HUDEP-2 (cell line): ENCODE measurements around the gene BMPR2.

Source experiments
- DNase-seq, 76 experiments: peaks; one replicate each; lab custom pipeline; 2025; ENCODE audit not compliant: unreplicated experiment in 76 of 76; lab: John Stamatoyannopoulos, UW

The BMPR2 gene

DNA sequence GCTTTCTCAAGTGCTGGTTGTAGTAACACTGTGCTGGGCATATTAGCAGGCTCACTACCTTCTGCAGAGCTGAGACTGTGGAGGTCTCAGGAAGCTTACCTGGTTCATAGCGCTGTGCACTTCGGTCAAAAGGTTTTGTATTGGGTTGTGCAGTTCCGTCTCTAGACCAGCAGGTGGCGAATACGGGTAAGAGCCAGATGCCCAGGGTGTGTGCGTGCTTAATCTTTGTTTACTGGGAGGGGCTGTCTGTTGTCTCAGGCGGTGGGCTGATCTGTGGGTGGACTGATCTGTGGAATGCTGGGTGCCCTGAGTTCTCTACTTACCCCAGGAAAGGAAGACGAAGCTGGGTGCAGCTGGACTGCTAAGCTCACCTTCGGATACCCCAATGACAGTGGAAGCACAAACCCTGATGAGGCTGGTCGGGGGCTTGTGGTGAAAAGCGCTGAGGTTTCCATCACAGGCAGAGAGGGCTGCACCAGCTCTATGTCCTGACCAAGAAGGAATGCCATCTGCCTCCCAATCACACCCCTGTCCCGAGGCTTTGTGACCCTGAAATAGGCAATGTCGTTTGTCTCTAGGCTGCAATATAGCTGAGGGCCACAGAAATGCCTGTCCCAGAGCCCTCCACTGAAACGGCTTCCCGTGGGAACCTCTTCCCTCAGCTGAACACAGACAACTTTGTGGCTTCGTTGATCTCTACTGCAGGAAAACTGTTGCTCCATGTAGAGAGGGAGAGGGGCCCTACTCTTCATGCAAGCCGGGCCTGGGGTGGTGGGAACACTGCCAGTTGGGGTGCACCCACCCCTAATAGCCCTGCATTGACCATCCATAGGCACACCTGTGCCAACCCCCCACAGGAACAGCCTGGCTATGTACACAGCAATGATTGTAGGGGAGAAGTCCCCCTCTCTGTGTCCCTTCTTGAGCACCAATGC is 212.8 kb downstream of the BMPR2 start:
- DNase-seq = peak in 69 of 76 experiments; percentile 3 to 75 (median 44)

DNA sequence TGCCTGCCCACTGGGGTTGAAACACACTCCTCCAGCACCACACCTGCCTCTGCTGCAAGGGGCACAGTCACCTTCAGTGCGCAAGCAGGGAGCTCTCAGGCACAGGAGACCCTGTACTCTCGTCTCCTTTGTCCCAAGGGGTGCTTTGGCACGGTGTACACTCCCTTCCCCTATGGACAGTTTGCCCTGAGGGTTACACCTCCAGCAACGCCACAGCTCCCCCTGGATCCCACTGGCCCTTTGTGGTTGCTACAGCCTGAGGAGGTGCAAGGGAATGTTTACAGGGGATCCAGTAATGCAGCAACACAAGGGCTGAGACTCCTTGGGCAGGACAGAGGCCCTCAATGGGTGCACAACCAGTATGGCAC is 213.4 kb downstream of the BMPR2 start:
- DNase-seq = no peak

DNA sequence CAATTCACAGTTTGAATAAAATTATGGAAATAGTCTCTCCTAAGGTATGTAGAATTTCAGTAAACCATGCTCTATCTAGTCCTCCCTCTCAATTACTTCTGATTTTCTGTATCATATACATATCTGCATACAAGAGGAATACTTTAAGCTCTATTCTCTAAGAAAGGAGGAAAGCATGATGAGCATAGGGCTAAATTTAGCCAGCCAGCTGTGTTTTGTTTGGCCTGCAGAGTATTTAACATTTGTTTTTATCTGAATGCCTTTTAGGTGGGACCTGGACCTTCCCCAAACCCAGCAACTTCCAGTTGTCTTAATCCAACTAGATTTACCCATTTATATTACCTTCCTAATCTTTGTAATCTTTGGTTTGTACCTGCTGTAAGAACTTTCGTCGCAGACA is 216.4 kb downstream of the BMPR2 start:
- DNase-seq = no peak

DNA sequence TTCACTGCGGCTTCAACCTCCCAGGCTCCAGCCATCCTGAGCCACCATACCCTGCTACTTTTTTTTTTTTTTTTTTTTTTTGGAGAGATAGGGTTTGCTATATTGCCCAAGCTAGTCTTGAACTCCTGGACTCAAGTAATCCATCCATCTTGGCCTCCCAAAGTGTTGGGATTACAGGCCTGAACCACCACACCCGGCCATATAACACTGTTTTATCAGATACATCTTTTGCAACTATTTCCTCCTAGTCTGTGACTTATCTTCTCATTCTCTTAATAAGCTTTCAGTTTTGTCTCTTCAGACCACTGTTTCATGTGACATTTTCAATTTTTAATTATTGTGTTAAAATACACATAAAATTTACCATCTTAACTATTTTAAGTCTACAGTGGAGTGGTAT is 223.0 kb downstream of the BMPR2 start:
- no peak for DNase-seq

DNA sequence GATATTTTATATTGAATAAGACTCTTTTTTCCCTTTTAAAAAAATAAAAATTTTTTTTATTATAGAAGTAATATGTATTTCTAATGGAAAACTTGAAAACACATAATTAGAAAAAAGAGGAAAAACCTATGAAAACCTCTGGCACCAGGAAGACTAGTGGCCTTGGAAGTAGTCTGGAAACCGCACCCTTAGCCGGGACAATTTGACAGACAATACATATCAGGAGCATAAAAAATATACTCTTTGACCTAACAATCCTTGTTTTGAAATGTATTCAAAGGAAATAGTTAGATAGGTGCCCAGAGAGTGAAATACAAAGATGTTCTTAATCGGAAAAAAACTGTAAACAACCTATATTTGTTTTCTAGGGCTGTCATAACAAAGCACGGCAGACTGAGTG is 223.8 kb downstream of the BMPR2 start:
- no peak for DNase-seq

DNA sequence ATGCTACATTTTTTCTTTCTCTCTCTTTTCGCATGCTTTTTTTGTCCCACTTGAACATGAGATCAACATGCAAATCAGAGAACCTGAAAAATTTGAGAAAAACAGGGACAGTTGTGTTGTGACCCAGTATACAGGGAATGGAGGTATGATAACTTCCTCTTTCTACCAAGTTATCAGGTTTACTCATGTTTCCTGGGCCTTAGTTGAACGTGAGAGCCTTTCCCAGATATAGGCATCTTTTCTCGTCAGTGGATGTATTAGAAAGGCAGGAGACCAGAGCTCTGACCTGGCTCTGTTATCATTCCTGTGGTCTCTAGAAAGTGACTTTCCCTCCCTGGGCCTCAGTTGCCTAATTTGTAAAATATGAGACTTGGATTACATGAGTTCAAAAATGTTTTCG is 228.6 kb downstream of the BMPR2 start:
- DNase-seq = no peak

DNA sequence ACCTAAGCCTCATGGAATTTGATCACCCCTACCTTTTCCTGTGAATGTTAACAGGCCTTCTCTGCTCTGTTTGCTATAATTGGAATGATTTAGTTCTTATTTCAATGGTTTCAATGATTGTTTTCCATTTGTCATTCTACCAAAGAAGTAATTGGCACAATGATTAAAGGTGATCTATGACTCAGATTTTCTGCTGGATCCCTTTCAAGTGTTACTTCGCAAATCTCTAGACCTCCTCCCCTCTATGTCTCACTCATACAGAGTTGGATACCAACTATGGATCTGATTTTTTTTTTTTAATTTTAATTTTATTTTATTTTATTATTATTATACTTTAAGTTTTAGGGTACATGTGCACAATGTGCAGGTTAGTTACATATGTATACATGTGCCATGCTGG is 229.0 kb downstream of the BMPR2 start:
- DNase-seq = no peak

DNA sequence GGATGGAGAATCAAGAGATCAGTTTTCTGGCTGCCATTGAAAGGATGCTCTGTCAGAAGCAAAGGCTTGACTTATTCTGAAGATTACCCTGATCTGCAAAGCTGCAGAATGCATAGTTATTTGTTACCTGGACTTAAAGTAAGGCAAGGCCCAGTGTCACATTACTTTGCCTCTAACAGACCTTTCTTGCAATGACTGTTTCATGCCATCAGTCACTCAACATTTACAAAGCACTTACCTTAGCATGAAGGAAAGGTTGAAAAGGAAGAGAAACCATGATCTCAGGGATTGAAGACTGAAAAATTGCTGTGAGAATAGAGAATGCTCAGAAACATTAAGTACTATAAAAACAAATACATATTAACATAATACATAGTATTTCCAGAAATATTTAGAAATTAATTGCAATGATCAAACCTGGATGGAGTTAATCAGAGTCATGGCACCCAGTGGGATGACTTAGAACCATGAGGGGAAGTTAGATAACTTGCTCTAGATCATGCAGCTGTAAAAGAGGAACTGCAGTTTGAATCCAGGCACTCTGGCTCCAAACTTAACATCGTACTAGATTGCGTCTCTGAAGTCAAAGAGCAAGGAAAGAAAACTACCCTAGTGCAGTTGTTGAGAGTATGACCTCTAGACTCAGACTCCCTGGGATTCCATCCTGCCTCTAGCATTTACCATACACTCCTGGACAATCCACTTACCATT is 232.2 kb downstream of the BMPR2 start:
- DNase-seq = no peak

DNA sequence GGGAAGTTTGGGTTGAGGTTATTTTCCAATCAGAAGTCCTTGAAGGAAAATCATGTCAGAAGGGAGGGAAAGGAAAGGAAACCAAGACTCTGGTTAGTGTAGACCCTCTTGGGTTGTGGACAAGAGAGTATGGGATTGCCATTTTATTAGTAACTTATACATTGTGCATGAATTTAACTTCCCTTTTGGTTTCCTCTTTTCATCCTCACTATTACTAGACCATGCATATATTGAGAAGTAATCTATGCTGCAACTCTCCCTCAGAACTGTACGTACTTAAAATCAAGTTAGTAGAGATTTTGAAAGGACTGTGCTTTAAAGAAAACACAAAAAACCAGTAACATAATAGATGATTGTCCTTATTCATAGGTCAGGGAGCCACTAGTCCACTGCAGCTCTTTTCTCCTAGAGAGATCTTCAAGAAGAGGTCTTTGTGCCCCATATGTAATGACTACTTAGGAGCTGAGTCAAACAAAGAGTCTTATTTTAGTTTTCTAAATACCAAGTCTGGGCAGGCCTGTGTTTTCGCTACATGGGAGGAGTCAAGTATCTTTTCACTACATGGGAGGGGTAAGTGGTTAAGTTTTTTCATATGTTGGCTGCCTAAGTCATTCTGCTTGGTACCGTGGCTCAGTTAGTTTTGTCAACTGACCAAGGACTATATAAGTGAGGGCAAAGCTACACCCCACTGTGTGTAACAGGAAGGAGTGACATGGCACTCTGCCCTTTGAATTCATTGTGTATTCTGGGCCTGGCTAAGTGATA is 233.4 kb downstream of the BMPR2 start:
- no peak for DNase-seq

DNA sequence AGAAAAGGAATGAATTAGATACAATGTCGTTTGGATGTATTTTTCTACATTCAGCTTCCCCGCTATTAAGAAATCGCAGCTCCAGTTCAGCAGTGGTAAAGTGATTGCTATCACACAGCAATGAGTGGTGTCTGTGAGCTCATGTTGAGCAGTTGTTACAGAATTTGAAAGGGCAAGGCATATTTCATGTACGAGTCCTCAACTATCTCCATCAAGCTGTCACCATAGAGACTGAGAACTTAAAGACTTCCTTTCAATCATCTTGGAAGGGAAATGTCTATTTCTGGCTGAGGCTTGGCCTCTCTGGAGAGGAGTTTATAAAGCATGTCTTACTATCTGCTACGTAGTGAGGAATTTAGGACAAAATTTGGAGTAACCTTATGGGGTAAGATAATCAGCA is 234.3 kb downstream of the BMPR2 start:
- DNase-seq = no peak

DNA sequence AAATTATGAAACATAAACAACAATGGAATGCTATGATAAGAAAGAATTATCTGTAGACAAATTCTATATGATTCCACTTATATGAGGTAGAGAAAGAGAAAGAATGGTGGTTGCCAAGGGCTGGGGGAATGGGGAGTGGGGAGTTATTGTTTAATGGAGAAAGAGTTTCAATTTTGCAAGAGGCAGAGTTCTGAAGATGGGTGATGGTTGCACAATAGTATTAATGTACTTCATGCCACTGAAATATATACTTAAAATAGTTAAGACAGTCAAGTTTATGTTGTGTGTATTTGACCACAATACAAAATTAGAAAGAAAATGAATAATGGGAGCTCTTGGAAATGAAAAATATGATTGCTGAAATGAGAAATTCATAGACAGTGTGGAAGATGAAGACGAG is 236.0 kb downstream of the BMPR2 start:
- DNase-seq = no peak

DNA sequence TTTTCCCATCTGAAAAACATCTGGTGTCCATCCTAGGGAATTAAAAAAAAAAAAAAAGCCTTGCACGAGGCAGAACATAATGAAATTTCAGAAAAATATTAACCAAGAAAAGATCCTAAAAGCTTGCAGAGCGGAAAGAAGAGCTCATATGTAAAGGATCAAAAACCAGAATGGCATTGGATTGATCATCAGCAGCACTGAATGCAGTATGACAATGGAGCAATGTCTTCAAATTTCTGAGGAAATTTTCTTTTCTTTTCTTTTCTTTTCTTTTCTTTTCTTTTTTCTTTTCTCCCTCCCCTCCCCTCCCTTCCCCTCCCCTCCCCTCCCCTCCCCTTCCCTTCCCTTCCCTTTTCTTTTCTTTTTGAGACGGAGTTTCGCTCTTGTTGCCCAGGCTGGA is 237.4 kb downstream of the BMPR2 start:
- DNase-seq = no peak
